Activated CD8-positive, alpha-beta T cell treated with anti-CD3 and anti-CD28 coated beads for 36 hours (primary cell): ENCODE measurements around the gene MRPL14. TPM values are rescaled to one million over a fixed set of nuclear protein-coding genes. Genes with fewer than 3 reads are reported as not detected.
A peak's percentile ranks its signal among the peaks of the same experiment; 100 is the strongest.

Experiments
- ATAC-seq: fragments of 200-7000 bp; cut with Tn5 transposase; one replicate; pipeline ENCODE4 v1.10.0; 2021; ENCODE audit warnings: mild to moderate bottlenecking, moderate library complexity
- CTCF ChIA-PET: fragments of 350-600 bp; sonication (Branson Sonifier 250); formaldehyde crosslinking; loops from one replicate; lab custom pipeline; 2021; ENCODE audit warnings: antibody characterized with exemption; lab: Charles Lee
- POLR2A ChIA-PET: fragments of 350-600 bp; sonication (Branson Sonifier 250); formaldehyde crosslinking; loops from one replicate; lab custom pipeline; 2021; ENCODE audit warnings: antibody characterized with exemption; lab: Charles Lee
- DNase-seq: peaks from one replicate; pipeline ENCODE4 v3.0.0-alpha.2; 2020
- H3K27ac Mint-ChIP-seq: one replicate; pipeline ENCODE4 v1.8.0; 2021; ENCODE audit warnings: mild to moderate bottlenecking, mixed read lengths
- H3K27me3 Mint-ChIP-seq: one replicate; pipeline ENCODE4 v1.8.0; 2021; ENCODE audit warnings: mixed read lengths
- H3K36me3 Mint-ChIP-seq: one replicate; pipeline ENCODE4 v1.8.0; 2021; ENCODE audit warnings: low read depth, mixed read lengths
- H3K4me1 Mint-ChIP-seq: one replicate; pipeline ENCODE4 v1.8.0; 2021; ENCODE audit warnings: low read depth, mixed read lengths
- H3K4me3 Mint-ChIP-seq: one replicate; pipeline ENCODE4 v1.8.0; 2021; ENCODE audit warnings: mild to moderate bottlenecking, moderate library complexity, mixed read lengths
- H3K9me3 Mint-ChIP-seq: one replicate; pipeline ENCODE4 v1.8.0; 2021; ENCODE audit warnings: mixed read lengths
- intact Hi-C: fragments of 100-400 bp; cut with micrococcal nuclease; formaldehyde crosslinking; loops from one replicate; pipeline ENCODE4 v1.10.0; 2022
- total RNA-seq, 2 experiments: library from RNA; stranded (reverse); gene quantifications; one replicate each; pipeline ENCODE4 v1.2.3, GENCODE V29; 2021
- TF ChIP-seq, protein P1 (sequence below): fragments of 200-600 bp; IDR thresholded peaks from one replicate; pipeline ENCODE4 v1.8.0; 2022; ENCODE audit warnings: antibody characterized with exemption, mild to moderate bottlenecking

MRPL14 gene
- total RNA-seq, 2 experiments from 2014 or later = 42.8 to 44.3 TPM

DNA sequence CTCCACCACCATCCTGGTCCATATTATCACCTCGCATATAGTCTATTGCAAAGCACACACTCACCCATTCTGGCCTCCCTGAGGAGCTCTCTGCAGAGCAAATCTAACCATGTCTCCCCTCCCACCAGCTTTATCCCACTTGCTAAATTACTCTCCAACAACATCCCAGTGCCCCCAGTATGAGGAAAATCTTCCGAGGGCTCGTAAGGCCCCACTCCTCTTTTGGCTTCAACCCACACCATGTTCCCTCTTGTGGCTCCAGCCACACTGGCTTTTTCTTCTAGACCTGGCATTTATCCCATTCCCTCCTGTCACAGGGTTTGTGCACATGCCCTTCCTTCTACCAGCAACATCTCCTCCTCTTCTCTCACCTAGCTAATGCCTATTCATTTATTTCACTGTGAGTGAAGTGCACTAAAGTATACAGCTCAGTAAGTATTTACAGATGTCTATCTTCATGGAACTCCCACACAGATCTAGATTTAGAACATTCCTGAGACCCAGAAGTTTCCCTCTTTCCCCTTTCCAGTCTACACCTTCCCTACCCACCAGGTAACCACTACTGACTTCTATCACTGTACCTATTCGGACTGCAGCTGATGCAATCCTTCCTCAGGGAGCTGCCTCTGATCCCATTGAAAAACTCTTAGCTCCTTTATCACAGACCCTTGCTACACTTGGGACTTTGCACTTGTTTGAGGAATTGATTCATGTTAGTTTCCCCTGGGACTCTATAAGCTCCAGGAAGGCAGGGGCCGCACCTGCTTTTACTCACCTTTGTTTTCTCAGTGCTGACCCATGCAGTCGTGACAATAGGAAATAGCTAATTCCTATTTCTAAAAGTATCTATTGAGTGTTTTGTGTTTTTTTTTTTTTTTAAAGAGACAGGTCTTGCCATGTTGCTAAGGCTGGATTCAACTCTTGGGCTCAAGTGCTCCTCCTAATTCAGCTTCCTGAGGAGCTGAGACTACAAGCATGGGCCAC lies 15.5 kb downstream of the MRPL14 start:
- H3K4me3 Mint-ChIP-seq = no peak overlapping the region
- no peaks in the 10 kb centered on the region for H3K9me3 Mint-ChIP-seq
- DNase-seq (no peak), ATAC-seq (no peak)
- CTCF ChIA-PET = interaction anchor here (0.6 to 2.6 kb wide), 8 partner anchors 11 to 444 kb away, joined by 3 to 7 read pairs (median 4); no protein-coding TSS in a partner anchor
- peak overlapping the region; percentile 9 for H3K27ac Mint-ChIP-seq
- POLR2A ChIA-PET = interaction anchor here (0.6 kb wide), 1 partner anchor 64 kb away, joined by 3 read pairs; no protein-coding TSS in a partner anchor
- no peaks in the 10 kb centered on the region for H3K27me3 Mint-ChIP-seq
- peaks cover 6% of the 10 kb centered on the region for H3K4me1 Mint-ChIP-seq
- TF ChIP-seq, protein P1, sequence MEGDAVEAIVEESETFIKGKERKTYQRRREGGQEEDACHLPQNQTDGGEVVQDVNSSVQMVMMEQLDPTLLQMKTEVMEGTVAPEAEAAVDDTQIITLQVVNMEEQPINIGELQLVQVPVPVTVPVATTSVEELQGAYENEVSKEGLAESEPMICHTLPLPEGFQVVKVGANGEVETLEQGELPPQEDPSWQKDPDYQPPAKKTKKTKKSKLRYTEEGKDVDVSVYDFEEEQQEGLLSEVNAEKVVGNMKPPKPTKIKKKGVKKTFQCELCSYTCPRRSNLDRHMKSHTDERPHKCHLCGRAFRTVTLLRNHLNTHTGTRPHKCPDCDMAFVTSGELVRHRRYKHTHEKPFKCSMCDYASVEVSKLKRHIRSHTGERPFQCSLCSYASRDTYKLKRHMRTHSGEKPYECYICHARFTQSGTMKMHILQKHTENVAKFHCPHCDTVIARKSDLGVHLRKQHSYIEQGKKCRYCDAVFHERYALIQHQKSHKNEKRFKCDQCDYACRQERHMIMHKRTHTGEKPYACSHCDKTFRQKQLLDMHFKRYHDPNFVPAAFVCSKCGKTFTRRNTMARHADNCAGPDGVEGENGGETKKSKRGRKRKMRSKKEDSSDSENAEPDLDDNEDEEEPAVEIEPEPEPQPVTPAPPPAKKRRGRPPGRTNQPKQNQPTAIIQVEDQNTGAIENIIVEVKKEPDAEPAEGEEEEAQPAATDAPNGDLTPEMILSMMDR = no peak
- intact Hi-C loops = no loop called here
- H3K36me3 Mint-ChIP-seq = peaks cover 32% of the 10 kb centered on the region

DNA sequence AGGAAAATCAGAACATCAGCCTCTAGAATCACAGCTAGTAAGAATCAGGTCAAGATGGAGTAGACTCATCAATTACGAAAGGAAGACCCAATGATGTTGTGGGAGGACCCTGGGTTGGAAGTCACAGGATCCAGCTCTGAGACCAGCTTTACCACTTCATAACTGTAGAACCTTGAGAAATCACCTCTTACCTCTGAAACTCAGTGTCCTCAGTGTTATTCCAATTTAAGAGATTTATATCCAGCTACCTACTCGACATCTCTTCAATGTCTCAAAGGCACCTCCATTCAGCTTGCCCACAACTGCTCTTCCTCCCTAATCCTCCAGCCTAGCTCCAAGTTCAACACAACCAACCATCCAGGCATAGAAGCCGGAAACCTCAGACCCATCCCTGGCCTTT lies 16.3 kb downstream of the MRPL14 start:
- no peaks in the 10 kb centered on the region for H3K27me3 Mint-ChIP-seq
- intact Hi-C loops = no loop called here
- ChIA-PET CTCF (interaction anchor here (1.2 to 2.6 kb wide), 5 partner anchors 11 to 443 kb away, joined by 3 to 7 read pairs (median 6); no protein-coding TSS in a partner anchor), POLR2A (interaction anchor here (0.6 kb wide), 1 partner anchor 136 kb away, joined by 3 read pairs; the partner anchor contains the start of gene HSP90AB1)
- TF ChIP-seq, protein P1 = no peak
- H3K4me3 Mint-ChIP-seq = no peak overlapping the region
- H3K27ac Mint-ChIP-seq = no peak overlapping the region
- no peak for DNase-seq
- peaks cover 32% of the 10 kb centered on the region for H3K36me3 Mint-ChIP-seq
- H3K4me1 Mint-ChIP-seq = no peaks in the 10 kb centered on the region
- ATAC-seq = no peak
- H3K9me3 Mint-ChIP-seq = no peaks in the 10 kb centered on the region

- H3K27ac Mint-ChIP-seq = peak overlapping the region; percentile 13
- no peaks in the 10 kb centered on the region for H3K4me1 Mint-ChIP-seq
- no peak overlapping the region for H3K4me3 Mint-ChIP-seq
- no peak for DNase-seq
- CTCF ChIA-PET = interaction anchor here (1.0 to 2.6 kb wide), 6 partner anchors 10 to 41 kb away, joined by 3 to 7 read pairs (median 5); no protein-coding TSS in a partner anchor
- intact Hi-C loops = no loop called here
- H3K36me3 Mint-ChIP-seq = peaks cover 30% of the 10 kb centered on the region
- TF ChIP-seq, protein P1 = no peak
- H3K9me3 Mint-ChIP-seq = no peaks in the 10 kb centered on the region
- H3K27me3 Mint-ChIP-seq = no peaks in the 10 kb centered on the region
- POLR2A ChIA-PET = interaction anchor here (1.0 kb wide), 1 partner anchor 136 kb away, joined by 3 read pairs; the partner anchor contains the start of gene HSP90AB1
- no peak for ATAC-seq
Measured at GRCh38 chr6:44110005-44110676, 17.1 kb downstream of the MRPL14 start.

- no peak for DNase-seq
- ATAC-seq = no peak
- intact Hi-C loops = loop anchor here (10.0 kb wide), 1 partner anchor 126 kb away; no protein-coding TSS in a partner anchor
- Mint-ChIP-seq H3K27me3 (no peaks in the 10 kb centered on the region), H3K9me3 (no peaks in the 10 kb centered on the region), H3K27ac (no peak overlapping the region), H3K4me1 (no peaks in the 10 kb centered on the region), H3K4me3 (no peak overlapping the region), H3K36me3 (peaks cover 31% of the 10 kb centered on the region)
- ChIA-PET POLR2A (interaction anchor here (1.0 kb wide), 1 partner anchor 137 kb away, joined by 3 read pairs; the partner anchor contains the start of gene HSP90AB1), CTCF (interaction anchor here (1.7 kb wide), 1 partner anchor 9 kb away, joined by 5 read pairs; no protein-coding TSS in a partner anchor)
- TF ChIP-seq, protein P1 = no peak
Measured at GRCh38 chr6:44109212-44109611, 18.0 kb downstream of the MRPL14 start.
